Coronary artery (tissue), 2 donors: ENCODE data around the gene NCLN.
"Not testable (repeated sequence)": the region's sequence is repeated elsewhere in the genome, so short reads cannot be mapped to it uniquely, and the experiment has no call there.

ENCODE experiments used
- DNase-seq: peaks from one replicate; pipeline ENCODE4 v3.0.0-alpha.2; 2017; ENCODE audit warnings: low spot score
- H3K27ac ChIP-seq, 2 donors: fragments of 200-600 bp; sonication (generic); one replicate each; pipeline ENCODE4 v1.5.1; 2016 to 2019
- H3K4me3 ChIP-seq: fragments of 200-600 bp; sonication (generic); 2 replicates; pipeline ENCODE4 v1.5.1; 2016; ENCODE audit warnings: mild to moderate bottlenecking, moderate library complexity
- CTCF ChIP-seq: fragments of 200-600 bp; sonication (generic); IDR thresholded peaks from one replicate; pipeline ENCODE4 v1.5.1; 2019; ENCODE audit warnings: antibody characterized with exemption

Gene NCLN

GRCh38 chr19:3231288-3231687 lies 45.6 kb downstream of the NCLN start:
- no peak for DNase-seq
- Histone ChIP-seq H3K4me3 (no peak overlapping the region), H3K27ac (no peak overlapping the region)
- no peak for TF ChIP-seq CTCF

GRCh38 chr19:3233116-3233515 lies 47.4 kb downstream of the NCLN start:
- no peak overlapping the region for H3K4me3 ChIP-seq
- H3K27ac ChIP-seq, result no peak overlapping the region
- DNase-seq, result no peak
- TF ChIP-seq CTCF, result no peak

GRCh38 chr19:3233831-3234230 lies 48.1 kb downstream of the NCLN start:
- Histone ChIP-seq H3K4me3 (no peak overlapping the region), H3K27ac (no peak overlapping the region)
- no peak for DNase-seq
- no peak for TF ChIP-seq CTCF

- Histone ChIP-seq H3K27ac (no peak overlapping the region), H3K4me3 (no peak overlapping the region)
- no peak for TF ChIP-seq CTCF
- no peak for DNase-seq
Measured at GRCh38 chr19:3234800-3235199, 49.1 kb downstream of the NCLN start.

GRCh38 chr19:3235604-3236003 lies 49.9 kb downstream of the NCLN start:
- H3K27ac ChIP-seq, H3K4me3 ChIP-seq, DNase-seq: not testable (repeated sequence)

- no peak for TF ChIP-seq CTCF
- H3K4me3 ChIP-seq, result no peak overlapping the region
- DNase-seq, result no peak
- no peak overlapping the region for H3K27ac ChIP-seq
Measured at GRCh38 chr19:3236272-3236671, 50.5 kb downstream of the NCLN start.

- TF ChIP-seq CTCF, result no peak
- Histone ChIP-seq H3K27ac (no peak overlapping the region), H3K4me3 (no peak overlapping the region)
- no peak for DNase-seq
Measured at GRCh38 chr19:3238066-3238561, 52.4 kb downstream of the NCLN start.

GRCh38 chr19:3239367-3239766 lies 53.6 kb downstream of the NCLN start:
- no peak overlapping the region for H3K27ac ChIP-seq
- no peak overlapping the region for H3K4me3 ChIP-seq
- no peak for DNase-seq
- no peak for TF ChIP-seq CTCF
